Measurements from ENCODE around the gene ETV3L.

ETV3L gene

GRCh38 chr1:157099633-157100009 is at the start of gene ETV3L:
ETV3L (minus strand) TSS chr1:157099808; CDS start chr1:157099523, 285 bp downstream.
- in situ Hi-C loops (cut with MboI; ENCODE audit: low sequenced_read_pairs): loop anchor here (10.0 kb wide), 1 partner anchor 65 kb away; no protein-coding TSS in a partner anchor

- in situ Hi-C loops (cut with MboI; ENCODE audit: low sequenced_read_pairs): no loop called here
Measured at GRCh38 chr1:157147906-157148700, 48.5 kb upstream of the ETV3L start.

GRCh38 chr1:157147037-157147436 is 47.4 kb upstream of the ETV3L start:
- in situ Hi-C loops (cut with MboI; ENCODE audit: low sequenced_read_pairs): no loop called here

- in situ Hi-C loops (cut with MboI; ENCODE audit: low sequenced_read_pairs): no loop called here
Measured at GRCh38 chr1:157146244-157146643, 46.6 kb upstream of the ETV3L start.

GRCh38 chr1:157145076-157145475 is 45.5 kb upstream of the ETV3L start:
- in situ Hi-C loops (cut with MboI; ENCODE audit: low sequenced_read_pairs): no loop called here

- in situ Hi-C loops (cut with MboI; ENCODE audit: low sequenced_read_pairs): no loop called here
Measured at GRCh38 chr1:157144509-157144908, 44.9 kb upstream of the ETV3L start.

DNA sequence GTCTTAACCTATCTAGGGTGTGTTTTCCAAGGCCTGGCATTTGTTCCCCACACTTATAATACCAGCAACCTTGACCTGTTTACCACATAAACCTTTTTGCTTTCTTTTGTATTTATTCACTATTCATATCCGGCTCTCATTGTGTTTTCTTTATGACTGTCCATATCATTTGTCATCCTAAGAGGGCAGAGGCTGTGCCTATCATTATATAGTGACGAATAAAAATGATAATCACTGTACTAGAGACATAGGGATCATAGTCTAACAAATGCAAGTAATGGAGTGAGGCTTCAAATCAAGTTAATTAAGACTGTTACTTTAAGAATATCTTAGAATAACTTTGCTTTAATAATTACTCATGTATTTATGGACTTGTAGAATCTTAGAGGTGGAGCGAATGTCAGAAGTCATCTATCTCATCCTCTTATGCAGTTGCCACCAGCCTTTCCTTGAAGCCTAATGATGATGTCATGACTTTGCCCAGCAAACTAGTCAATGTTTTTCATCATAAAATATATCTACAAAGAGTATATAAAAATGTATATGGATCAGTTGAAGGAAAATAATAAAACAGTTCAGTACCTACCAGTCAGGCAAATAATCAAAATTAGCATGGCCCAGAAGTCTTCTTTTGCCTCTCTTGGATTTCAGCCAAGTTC is 43.3 kb upstream of the ETV3L start:
- in situ Hi-C loops (cut with MboI; ENCODE audit: low sequenced_read_pairs): no loop called here

- in situ Hi-C loops (cut with MboI; ENCODE audit: low sequenced_read_pairs): no loop called here
Measured at GRCh38 chr1:157142201-157142600, 42.6 kb upstream of the ETV3L start.

DNA sequence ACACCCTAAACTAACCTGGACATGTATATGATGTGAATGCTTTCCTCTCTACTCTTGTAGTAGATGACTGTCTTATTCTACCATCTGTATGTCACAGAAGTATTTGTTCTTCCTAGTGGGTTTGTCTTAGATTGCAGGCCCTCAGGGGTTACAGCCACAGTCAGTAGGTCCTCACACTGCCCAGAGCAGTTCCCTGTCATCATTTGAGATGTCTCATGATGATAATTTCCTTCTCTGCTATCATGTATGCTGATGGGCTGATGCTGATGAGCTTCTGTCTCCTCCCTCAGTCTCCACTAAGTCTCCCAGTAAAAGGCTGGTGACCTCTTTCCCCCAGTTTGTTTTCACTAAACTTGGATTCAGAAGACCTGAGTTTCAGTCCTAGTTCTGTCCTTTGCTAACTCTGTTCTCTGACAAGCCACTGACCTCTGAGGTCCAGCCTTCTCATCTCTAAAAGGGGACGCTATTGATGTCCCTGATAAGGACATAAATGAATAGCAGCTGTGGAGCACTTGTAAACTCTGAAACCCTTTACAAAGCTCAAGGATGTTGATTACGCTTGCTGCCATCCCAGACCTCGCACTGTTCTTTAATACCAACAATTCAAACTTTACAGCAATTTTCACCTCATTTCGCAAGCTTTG is 41.7 kb upstream of the ETV3L start:
- in situ Hi-C loops (cut with MboI; ENCODE audit: low sequenced_read_pairs): no loop called here

GRCh38 chr1:157140063-157140588 is 40.5 kb upstream of the ETV3L start:
- in situ Hi-C loops (cut with MboI; ENCODE audit: low sequenced_read_pairs): no loop called here

GRCh38 chr1:157139052-157139715 is 39.6 kb upstream of the ETV3L start:
- in situ Hi-C loops (cut with MboI; ENCODE audit: low sequenced_read_pairs): no loop called here

- in situ Hi-C loops (cut with MboI; ENCODE audit: low sequenced_read_pairs): no loop called here
Measured at GRCh38 chr1:157138220-157139051, 38.8 kb upstream of the ETV3L start, which contains the start of gene ETV3. ETV3 (minus strand) TSS chr1:157138395; CDS start chr1:157136352, 2,043 bp downstream.

- in situ Hi-C loops (cut with MboI; ENCODE audit: low sequenced_read_pairs): no loop called here
Measured at GRCh38 chr1:157137408-157138219, 38.0 kb upstream of the ETV3L start.

GRCh38 chr1:157137046-157137407 is 37.4 kb upstream of the ETV3L start:
- in situ Hi-C loops (cut with MboI; ENCODE audit: low sequenced_read_pairs): no loop called here

GRCh38 chr1:157136133-157136532 is 36.5 kb upstream of the ETV3L start:
- in situ Hi-C loops (cut with MboI; ENCODE audit: low sequenced_read_pairs): no loop called here

- in situ Hi-C loops (cut with MboI; ENCODE audit: low sequenced_read_pairs): no loop called here
Measured at GRCh38 chr1:157135646-157136045, 36.0 kb upstream of the ETV3L start.

DNA sequence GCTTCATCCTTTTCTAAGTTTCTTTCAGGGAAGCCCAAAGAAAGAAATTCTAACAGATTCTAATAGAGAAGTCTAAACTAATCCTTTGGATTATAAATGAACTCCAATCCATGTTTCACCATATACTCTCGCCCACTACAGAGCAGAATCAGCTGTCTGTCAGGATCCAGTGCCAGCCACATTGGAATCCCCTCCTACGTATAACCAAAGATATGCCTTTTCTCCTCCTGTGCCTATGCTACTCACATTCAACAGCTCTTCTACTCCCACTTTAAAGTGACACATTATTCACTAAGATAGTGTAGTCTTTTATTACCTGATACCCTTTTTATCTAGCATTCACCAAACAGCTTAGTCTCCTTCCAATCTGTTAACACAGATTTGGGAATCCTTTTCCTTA is 35.5 kb upstream of the ETV3L start:
- in situ Hi-C loops (cut with MboI; ENCODE audit: low sequenced_read_pairs): no loop called here

GRCh38 chr1:157134442-157134841 is 34.8 kb upstream of the ETV3L start:
- in situ Hi-C loops (cut with MboI; ENCODE audit: low sequenced_read_pairs): no loop called here

- in situ Hi-C loops (cut with MboI; ENCODE audit: low sequenced_read_pairs): no loop called here
Measured at GRCh38 chr1:157133426-157133825, 33.8 kb upstream of the ETV3L start.

Data from HL-60/S4 treated with retinoic acid at 250 ng/mL for 4 days and 3 days (cell line).